H9 (cell line): ENCODE measurements around the gene TMC4. TPM values are rescaled to one million over a fixed set of nuclear protein-coding genes. Genes with fewer than 3 reads are reported as not detected.

ENCODE experiments used
- DNase-seq: peaks from one replicate; pipeline ENCODE4 v3.0.0-alpha.2; 2017
- H2AFZ ChIP-seq: one replicate; pipeline ENCODE4 v1.6.1; 2013; ENCODE audit warnings: mild to moderate bottlenecking, low read length, control low read depth, moderate library complexity
- H2AK5ac ChIP-seq: 2 replicates; pipeline ENCODE4 v1.6.1; 2013; ENCODE audit warnings: low read length, control low read depth, mixed read lengths; ENCODE audit not compliant: insufficient read length
- H2BK120ac ChIP-seq: one replicate; pipeline ENCODE4 v1.6.1; 2013; ENCODE audit warnings: low read depth, mild to moderate bottlenecking, low read length, control low read depth, inconsistent platforms; ENCODE audit not compliant: poor library complexity, severe bottlenecking
- H2BK12ac ChIP-seq: 2 replicates; pipeline ENCODE4 v1.6.1; 2013; ENCODE audit warnings: low read length, control low read depth, mixed read lengths, low read depth; ENCODE audit not compliant: insufficient read length
- H2BK15ac ChIP-seq: 2 replicates; pipeline ENCODE4 v1.6.1; 2013; ENCODE audit warnings: low read depth, low read length, control low read depth
- H2BK20ac ChIP-seq: one replicate; pipeline ENCODE4 v1.6.1; 2013; ENCODE audit warnings: low read depth, mild to moderate bottlenecking, low read length, control low read depth, inconsistent platforms; ENCODE audit not compliant: poor library complexity, severe bottlenecking
- H2BK5ac ChIP-seq: 2 replicates; pipeline ENCODE4 v1.6.1; 2013; ENCODE audit warnings: low read length, control low read depth, mixed read lengths; ENCODE audit not compliant: insufficient read length
- H3K14ac ChIP-seq: 2 replicates; pipeline ENCODE4 v1.6.1; 2013; ENCODE audit warnings: low read length, control low read depth; ENCODE audit not compliant: insufficient read depth
- H3K18ac ChIP-seq: 2 replicates; pipeline ENCODE4 v1.6.1; 2013; ENCODE audit warnings: low read depth, mild to moderate bottlenecking, mixed read lengths, low read length, control low read depth; ENCODE audit not compliant: insufficient read length
- H3K23ac ChIP-seq: 2 replicates; pipeline ENCODE4 v1.6.1; 2013; ENCODE audit warnings: low read length, control low read depth, mixed read lengths, low read depth; ENCODE audit not compliant: insufficient read length
- H3K23me2 ChIP-seq: 2 replicates; pipeline ENCODE4 v1.6.1; 2013; ENCODE audit warnings: low read depth, mild to moderate bottlenecking, mixed read lengths, low read length, control low read depth; ENCODE audit not compliant: insufficient read length, poor library complexity, severe bottlenecking
- H3K27ac ChIP-seq: 2 replicates; pipeline ENCODE4 v1.5.1; 2013; ENCODE audit warnings: low read length, control low read depth, mixed read lengths, low read depth; ENCODE audit not compliant: insufficient read length
- H3K27me3 ChIP-seq: 2 replicates; pipeline ENCODE4 v1.6.1; 2013; ENCODE audit warnings: low read length, control low read depth, inconsistent platforms; ENCODE audit not compliant: insufficient read depth
- H3K4ac ChIP-seq: 2 replicates; pipeline ENCODE4 v1.6.1; 2013; ENCODE audit warnings: low read depth, mild to moderate bottlenecking, control low read depth, inconsistent platforms, low read length, moderate library complexity
- H3K4me1 ChIP-seq: 2 replicates; pipeline ENCODE4 v1.6.1; 2013; ENCODE audit warnings: low read length, control low read depth, inconsistent platforms; ENCODE audit not compliant: insufficient read depth
- H3K4me2 ChIP-seq: 2 replicates; pipeline ENCODE4 v1.6.1; 2013; ENCODE audit warnings: low read length, control low read depth, mixed read lengths; ENCODE audit not compliant: insufficient read length, insufficient read depth
- H3K56ac ChIP-seq: 2 replicates; pipeline ENCODE4 v1.6.1; 2013; ENCODE audit warnings: low read depth, mild to moderate bottlenecking, mixed read lengths, low read length, control low read depth; ENCODE audit not compliant: insufficient read length
- H3K79me1 ChIP-seq: 2 replicates; pipeline ENCODE4 v1.6.1; 2013; ENCODE audit warnings: low read depth, mild to moderate bottlenecking, moderate library complexity, low read length, control low read depth, inconsistent platforms; ENCODE audit not compliant: insufficient read depth, poor library complexity, severe bottlenecking
- H3K79me2 ChIP-seq: 2 replicates; pipeline ENCODE4 v1.6.1; 2013; ENCODE audit warnings: low read length, control low read depth, inconsistent platforms; ENCODE audit not compliant: insufficient read depth
- H3K9ac ChIP-seq: 2 replicates; pipeline ENCODE4 v1.6.1; 2013; ENCODE audit warnings: low read length, control low read depth, mixed read lengths; ENCODE audit not compliant: insufficient read length; ENCODE audit errors: extremely low read depth
- H3K9me3 ChIP-seq: one replicate; pipeline ENCODE4 v1.6.1; 2013; ENCODE audit warnings: low read depth, low read length, inconsistent platforms; ENCODE audit not compliant: control insufficient read depth
- H3T11ph ChIP-seq: one replicate; pipeline ENCODE4 v1.6.1; 2013; ENCODE audit warnings: mild to moderate bottlenecking, low read length, control low read depth, inconsistent platforms
- H4K20me1 ChIP-seq: one replicate; pipeline ENCODE4 v1.6.1; 2013; ENCODE audit not compliant: control insufficient read depth, insufficient read length, insufficient read depth
- H4K5ac ChIP-seq: 2 replicates; pipeline ENCODE4 v1.6.1; 2013; ENCODE audit warnings: low read depth, mild to moderate bottlenecking, mixed read lengths, low read length, control low read depth; ENCODE audit not compliant: insufficient read length
- H4K8ac ChIP-seq: replicated peaks from 2 replicates; pipeline ENCODE4 v1.6.1; 2013; ENCODE audit warnings: low read length, control low read depth, mixed read lengths, low read depth; ENCODE audit not compliant: insufficient read length
- H4K91ac ChIP-seq: 2 replicates; pipeline ENCODE4 v1.6.1; 2013; ENCODE audit warnings: low read depth, mild to moderate bottlenecking, moderate library complexity, mixed read lengths, low read length, control low read depth; ENCODE audit not compliant: insufficient read length
- H3K27ac Mint-ChIP-seq, 3 experiments: 2 replicates in 2 of 3; 3 replicates in 1 of 3; pipeline ENCODE4 v1.8.0; 2020 to 2021; ENCODE audit warnings: mixed read lengths in 3 of 3, mild to moderate bottlenecking in 1 of 3, moderate library complexity in 1 of 3
- H3K27me3 Mint-ChIP-seq: 2 replicates; pipeline ENCODE4 v1.8.0; 2021; ENCODE audit warnings: low read depth, mild to moderate bottlenecking, moderate library complexity, mixed read lengths
- H3K36me3 Mint-ChIP-seq, 3 experiments: 2 replicates in 2 of 3; 3 replicates in 1 of 3; pipeline ENCODE4 v1.8.0; 2020 to 2021; ENCODE audit warnings: low read depth in 3 of 3, mixed read lengths in 3 of 3; ENCODE audit not compliant: insufficient read depth in 1 of 3
- H3K4me1 Mint-ChIP-seq, 2 experiments: 2 replicates each; pipeline ENCODE4 v1.8.0; 2020; ENCODE audit warnings: mixed read lengths in 2 of 2
- H3K4me3 Mint-ChIP-seq, 2 experiments: 2 replicates in 1 of 2; 3 replicates in 1 of 2; pipeline ENCODE4 v1.8.0; 2020 to 2021; ENCODE audit warnings: mild to moderate bottlenecking in 2 of 2, mixed read lengths in 2 of 2, moderate library complexity in 1 of 2
- H3K9me3 Mint-ChIP-seq, 2 experiments: 2 replicates in 1 of 2; 3 replicates in 1 of 2; pipeline ENCODE4 v1.8.0; 2020; ENCODE audit warnings: mild to moderate bottlenecking in 2 of 2, mixed read lengths in 2 of 2, moderate library complexity in 1 of 2
- WGBS: extraction: QIAGEN DNeasy Blood & Tissue Kit; methylation state at CpG from one replicate; pipeline ENCODE4 v1.1.7; 2013; ENCODE audit warnings: missing lambda C conversion rate, low lambda C conversion rate, mixed read lengths; ENCODE audit not compliant: insufficient read length; ENCODE audit errors: extremely low coverage; 5-methylcytosine and 5-hydroxymethylcytosine counted together
- total RNA-seq: library from RNA; stranded (reverse); gene quantifications from 2 replicates; pipeline ENCODE4 v1.2.1, GENCODE V29; 2021
- TF ChIP-seq, protein P1 (sequence below): fragments of 200-600 bp; sonication (generic); conservative IDR thresholded peaks from 3 replicates; pipeline ENCODE4 v1.8.0; 2021; ENCODE audit warnings: antibody characterized with exemption, mild to moderate bottlenecking

Gene TMC4
- total RNA-seq, 1 experiment from 2014 or later: 12.2 TPM

DNA sequence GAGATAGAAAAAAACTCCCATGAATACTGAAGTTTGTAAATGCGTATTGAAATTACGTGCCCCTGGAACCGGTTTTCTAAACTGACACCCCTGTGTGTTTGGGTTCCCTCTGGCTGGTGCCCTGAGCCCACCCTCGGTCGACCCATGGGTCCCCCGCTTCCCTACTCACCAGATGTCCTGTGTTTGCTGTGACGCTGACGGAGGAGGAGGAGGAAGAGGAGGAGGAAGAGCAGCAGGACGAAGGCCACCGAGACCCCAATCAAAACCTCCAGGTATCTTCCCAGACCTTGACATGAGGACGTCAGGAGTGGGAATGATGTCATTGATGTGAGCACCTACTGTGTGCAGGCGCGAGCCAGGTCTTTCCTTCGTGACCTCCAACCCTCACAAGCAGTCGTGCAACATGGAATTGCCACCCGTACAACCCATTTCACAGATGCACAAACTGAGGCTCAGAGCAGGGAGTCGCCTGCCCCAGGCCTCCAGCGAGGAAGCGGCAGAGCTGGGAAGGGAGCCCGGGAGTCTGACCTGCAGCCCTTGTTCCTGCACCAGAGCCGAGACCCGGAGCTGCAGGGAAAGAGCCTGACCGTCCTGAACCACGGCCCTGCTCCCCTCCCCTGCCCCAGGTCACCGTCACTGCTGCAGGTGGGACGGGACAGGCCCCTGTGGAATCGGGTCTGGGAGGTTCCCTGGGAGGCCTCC, 46.2 kb upstream of the TMC4 start:
- Histone ChIP-seq H2BK120ac (no peak overlapping the region), H3K4me1 (no peaks in the 10 kb centered on the region), H3K4ac (no peak overlapping the region), H3K79me1 (no peaks in the 10 kb centered on the region), H3K23me2 (no peaks in the 10 kb centered on the region), H3K9me3 (no peaks in the 10 kb centered on the region), H2AK5ac (no peak overlapping the region), H3K27me3 (no peaks in the 10 kb centered on the region), H4K5ac (no peak overlapping the region), H2BK12ac (no peak overlapping the region), H3K4me2 (no peak overlapping the region), H4K8ac (no peak overlapping the region), H3K79me2 (no peaks in the 10 kb centered on the region), H3K23ac (no peak overlapping the region), H3K18ac (no peak overlapping the region), H3K27ac (no peak overlapping the region), H2BK20ac (no peak overlapping the region), H3K9ac (no peak overlapping the region), H3T11ph (no peak overlapping the region), H3K56ac (no peak overlapping the region), H2BK15ac (no peak overlapping the region), H3K14ac (no peak overlapping the region; the same call in 1 of the 2 replicates), H2BK5ac (no peak overlapping the region), H2AFZ (no peak overlapping the region), H4K91ac (no peak overlapping the region), H4K20me1 (no peaks in the 10 kb centered on the region)
- Mint-ChIP-seq H3K27me3 (peaks cover 16% of the 10 kb centered on the region), H3K4me1 (peaks cover 11 to 15% of the 10 kb centered on the region in 2 experiments), H3K4me3 (no peak overlapping the region; a peak in 1 of 5 replicates), H3K27ac (no peak overlapping the region), H3K9me3 (peaks cover 0 to 2% of the 10 kb centered on the region in 2 experiments; a peak in 3 of 5 replicates), H3K36me3 (peaks cover 9 to 15% (median 10%) of the 10 kb centered on the region in 3 experiments)
- no CpG with 5 or more reads among the region's 27 CpGs for WGBS
- TF ChIP-seq, protein P1, sequence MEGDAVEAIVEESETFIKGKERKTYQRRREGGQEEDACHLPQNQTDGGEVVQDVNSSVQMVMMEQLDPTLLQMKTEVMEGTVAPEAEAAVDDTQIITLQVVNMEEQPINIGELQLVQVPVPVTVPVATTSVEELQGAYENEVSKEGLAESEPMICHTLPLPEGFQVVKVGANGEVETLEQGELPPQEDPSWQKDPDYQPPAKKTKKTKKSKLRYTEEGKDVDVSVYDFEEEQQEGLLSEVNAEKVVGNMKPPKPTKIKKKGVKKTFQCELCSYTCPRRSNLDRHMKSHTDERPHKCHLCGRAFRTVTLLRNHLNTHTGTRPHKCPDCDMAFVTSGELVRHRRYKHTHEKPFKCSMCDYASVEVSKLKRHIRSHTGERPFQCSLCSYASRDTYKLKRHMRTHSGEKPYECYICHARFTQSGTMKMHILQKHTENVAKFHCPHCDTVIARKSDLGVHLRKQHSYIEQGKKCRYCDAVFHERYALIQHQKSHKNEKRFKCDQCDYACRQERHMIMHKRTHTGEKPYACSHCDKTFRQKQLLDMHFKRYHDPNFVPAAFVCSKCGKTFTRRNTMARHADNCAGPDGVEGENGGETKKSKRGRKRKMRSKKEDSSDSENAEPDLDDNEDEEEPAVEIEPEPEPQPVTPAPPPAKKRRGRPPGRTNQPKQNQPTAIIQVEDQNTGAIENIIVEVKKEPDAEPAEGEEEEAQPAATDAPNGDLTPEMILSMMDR: no peak
- DNase-seq: no peak
